A673 (cell line): ENCODE results near the gene HAGH. TPM values are rescaled to one million over a fixed set of nuclear protein-coding genes. Genes with fewer than 3 reads are reported as not detected.

Source experiments
- BruUV-seq: library from RNA; stranded (reverse); fragments of 400-500 nt; replicated peaks from 2 replicates; lab custom pipeline; 2021; lab: Mats Ljungman, UMichigan
- CTCF ChIA-PET: fragments of 300-600 bp; sonication (Branson Sonifier 250); formaldehyde crosslinking; loops from one replicate; lab custom pipeline; 2022; ENCODE audit warnings: antibody characterized with exemption; lab: Charles Lee
- POLR2A ChIA-PET: fragments of 300-600 bp; sonication (Branson Sonifier 250); formaldehyde crosslinking; loops from one replicate; lab custom pipeline; 2022; ENCODE audit warnings: antibody characterized with exemption; ENCODE audit not compliant: low non-redundant PET; lab: Charles Lee
- DNase-seq: peaks from one replicate; pipeline ENCODE4 v3.0.0-alpha.2; 2015; ENCODE audit warnings: low spot score
- H3K27ac ChIP-seq: fragments of 200-600 bp; sonication (generic); 2 replicates; pipeline ENCODE4 v1.5.1; 2016; ENCODE audit warnings: mixed run types, low read depth, mild to moderate bottlenecking, mixed read lengths, antibody characterized with exemption, low read length; ENCODE audit not compliant: poor library complexity, severe bottlenecking
- H3K27me3 ChIP-seq: fragments of 200-600 bp; sonication (generic); replicated peaks from 2 replicates; pipeline ENCODE4 v1.6.1; 2017; ENCODE audit warnings: mixed run types, low read depth, mild to moderate bottlenecking, mixed read lengths, antibody characterized with exemption, low read length; ENCODE audit not compliant: insufficient read depth, poor library complexity
- H3K36me3 ChIP-seq: fragments of 200-600 bp; sonication (generic); 2 replicates; pipeline ENCODE4 v1.6.1; 2016; ENCODE audit warnings: mixed run types, mild to moderate bottlenecking, mixed read lengths, antibody characterized with exemption, low read length; ENCODE audit not compliant: insufficient read depth, poor library complexity, severe bottlenecking
- H3K4me1 ChIP-seq: fragments of 200-600 bp; sonication (generic); 2 replicates; pipeline ENCODE4 v1.6.1; 2017; ENCODE audit warnings: mixed run types, mild to moderate bottlenecking, mixed read lengths, antibody characterized with exemption, low read length; ENCODE audit not compliant: insufficient read depth, poor library complexity, severe bottlenecking
- H3K4me3 ChIP-seq: fragments of 200-600 bp; sonication (generic); 2 replicates; pipeline ENCODE4 v1.5.1; 2016; ENCODE audit warnings: low read depth, mixed run types, mild to moderate bottlenecking, mixed read lengths, low read length; ENCODE audit not compliant: poor library complexity, severe bottlenecking
- H3K9me3 ChIP-seq: fragments of 200-600 bp; sonication (generic); 2 replicates; pipeline ENCODE4 v1.6.1; 2016; ENCODE audit warnings: mixed run types, low read depth, mild to moderate bottlenecking, mixed read lengths, antibody characterized with exemption, low read length; ENCODE audit not compliant: poor library complexity, severe bottlenecking
- CTCF ChIP-seq: fragments of 300-800, 200-600 bp; sonication (generic); conservative IDR thresholded peaks from 2 replicates; pipeline ENCODE4 v1.5.1; 2017; ENCODE audit warnings: low read depth, mild to moderate bottlenecking, antibody characterized with exemption, low read length, moderate library complexity, mixed read lengths
- EZH2 ChIP-seq: fragments of 200-600 bp; sonication (generic); IDR thresholded peaks from 2 replicates; pipeline ENCODE4 v1.6.1; 2017; ENCODE audit warnings: borderline replicate concordance, low read depth, mild to moderate bottlenecking, mixed read lengths, antibody characterized with exemption, low read length; ENCODE audit not compliant: poor library complexity, severe bottlenecking
- intact Hi-C: fragments of 100-400 bp; cut with micrococcal nuclease; formaldehyde crosslinking; loops from one replicate; pipeline ENCODE4 v1.10.0; 2022; ENCODE audit not compliant: unreplicated experiment
- total RNA-seq: library from RNA; stranded (reverse); gene quantifications from 2 replicates; pipeline ENCODE4 v1.2.3, GENCODE V29; 2021

HAGH gene
- total RNA-seq, 1 experiment from 2014 or later: 14.4 TPM

- TF ChIP-seq EZH2 (no peak), CTCF (no peak)
- no peak overlapping the region for H3K27ac ChIP-seq
- ChIA-PET CTCF (no interaction called here), POLR2A (no interaction called here)
- BruUV-seq: no TSS peak
- DNase-seq: no peak
- no peaks in the 10 kb centered on the region for H3K9me3 ChIP-seq
- no peak overlapping the region for H3K4me3 ChIP-seq
- no peaks in the 10 kb centered on the region for H3K27me3 ChIP-seq
- H3K4me1 ChIP-seq: no peaks in the 10 kb centered on the region
- no peaks in the 10 kb centered on the region for H3K36me3 ChIP-seq
- intact Hi-C loops: loop anchor here (10.0 kb wide), 1 partner anchor 46 kb away; the partner anchor contains the start of genes EME2, MRPS34 and NME3
These were observed 5.7 kb downstream of the HAGH start for GRCh38 chr16:1820946-1821290.

GRCh38 chr16:1820096-1820945 lies 6.3 kb downstream of the HAGH start:
- H3K4me1 ChIP-seq: no peaks in the 10 kb centered on the region
- H3K27me3 ChIP-seq: no peaks in the 10 kb centered on the region
- no TSS peak for BruUV-seq
- H3K9me3 ChIP-seq: no peaks in the 10 kb centered on the region
- intact Hi-C loops: loop anchor here (10.0 kb wide), 1 partner anchor 46 kb away; the partner anchor contains the start of genes EME2, MRPS34 and NME3
- no peaks in the 10 kb centered on the region for H3K36me3 ChIP-seq
- DNase-seq: no peak
- no peak overlapping the region for H3K27ac ChIP-seq
- CTCF ChIA-PET: interaction anchor here (0.6 kb wide), 1 partner anchor 378 kb away, joined by 3 read pairs; no protein-coding TSS in a partner anchor
- TF ChIP-seq CTCF (no peak), EZH2 (no peak)
- no peak overlapping the region for H3K4me3 ChIP-seq
- POLR2A ChIA-PET: no interaction called here

- ChIA-PET CTCF (no interaction called here), POLR2A (no interaction called here)
- H3K9me3 ChIP-seq: no peaks in the 10 kb centered on the region
- TF ChIP-seq CTCF: no peak
- no peak for TF ChIP-seq EZH2
- intact Hi-C loops: loop anchor here (10.0 kb wide), 1 partner anchor 45 kb away; the partner anchor contains the start of genes EME2, MRPS34 and NME3
- no peak overlapping the region for H3K4me3 ChIP-seq
- H3K36me3 ChIP-seq: no peaks in the 10 kb centered on the region
- no peak overlapping the region for H3K27ac ChIP-seq
- BruUV-seq: no TSS peak
- H3K4me1 ChIP-seq: no peaks in the 10 kb centered on the region
- DNase-seq: no peak
- H3K27me3 ChIP-seq: no peaks in the 10 kb centered on the region
These were observed 7.0 kb downstream of the HAGH start for GRCh38 chr16:1819611-1820010.
